Vagina (tissue), 2 donors: ENCODE measurements around the gene BAHCC1.

ENCODE experiments used
- POLR2A ChIP-seq, 2 donors: fragments of 450-650 bp; IDR thresholded peaks; one replicate each; pipeline ENCODE4 v1.6.1; 2017; ENCODE audit warnings: antibody characterized with exemption in 2 of 2, mild to moderate bottlenecking in 2 of 2, moderate library complexity in 2 of 2
- POLR2AphosphoS5 ChIP-seq, 2 donors: sonication (generic); formaldehyde crosslinking; IDR thresholded peaks; one replicate each; pipeline ENCODE4 v1.9.0; 2017; ENCODE audit warnings: antibody characterized with exemption in 2 of 2, mild to moderate bottlenecking in 2 of 2, low read depth in 1 of 2; ENCODE audit not compliant: insufficient read depth in 1 of 2
- TF ChIP-seq, protein P1 (sequence below), 3 experiments: fragments of 450-650 bp in 2 of 3; fragments of 200-600 bp in 1 of 3; sonication (generic) in 1 of 3; IDR thresholded peaks; one replicate each; pipeline ENCODE4 v1.5.1; 2017 to 2019; ENCODE audit warnings: antibody characterized with exemption in 3 of 3, mild to moderate bottlenecking in 2 of 3, moderate library complexity in 2 of 3

DNA sequence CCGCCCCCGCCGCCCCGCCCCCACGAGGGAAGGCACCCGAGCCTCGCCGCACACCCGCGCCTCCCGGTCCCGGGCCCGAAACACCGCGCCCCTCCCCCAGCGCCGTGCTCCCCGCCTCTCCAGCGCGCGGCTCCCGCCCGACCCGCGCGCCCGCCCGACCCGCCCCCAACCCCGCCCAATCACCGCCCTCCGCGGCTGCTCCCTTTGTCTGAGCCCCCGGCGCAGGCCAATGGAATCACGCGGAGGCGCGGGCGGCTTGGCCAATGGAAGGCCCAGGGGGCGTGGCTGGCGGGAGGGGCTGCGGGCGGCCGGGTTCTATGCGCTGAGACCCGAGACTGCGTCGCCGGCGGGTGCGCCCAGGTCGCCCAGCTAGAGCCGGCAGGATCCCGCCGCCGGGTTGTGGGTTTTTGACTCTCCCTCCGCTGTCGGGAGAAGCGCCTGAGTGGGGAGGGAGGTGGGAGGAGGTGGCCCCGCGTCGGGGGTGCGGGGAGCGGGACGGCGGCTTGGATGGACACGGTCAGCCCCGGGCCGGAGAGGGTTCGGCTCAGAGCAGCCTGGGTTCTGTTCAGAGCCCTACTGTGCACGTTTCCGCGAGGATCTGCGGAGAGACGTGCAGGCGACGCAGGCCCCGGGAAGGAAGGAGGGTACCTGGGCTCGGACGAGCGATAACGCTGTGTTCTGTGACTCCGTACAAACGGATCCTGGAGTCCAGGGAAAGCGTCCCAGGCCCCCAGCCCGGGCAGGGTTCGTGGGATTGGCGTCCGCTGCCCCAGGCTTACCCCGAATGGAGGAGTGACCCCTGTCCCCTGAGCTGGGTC lies 49.0 kb upstream of the BAHCC1 start:
- TF ChIP-seq, protein P1, sequence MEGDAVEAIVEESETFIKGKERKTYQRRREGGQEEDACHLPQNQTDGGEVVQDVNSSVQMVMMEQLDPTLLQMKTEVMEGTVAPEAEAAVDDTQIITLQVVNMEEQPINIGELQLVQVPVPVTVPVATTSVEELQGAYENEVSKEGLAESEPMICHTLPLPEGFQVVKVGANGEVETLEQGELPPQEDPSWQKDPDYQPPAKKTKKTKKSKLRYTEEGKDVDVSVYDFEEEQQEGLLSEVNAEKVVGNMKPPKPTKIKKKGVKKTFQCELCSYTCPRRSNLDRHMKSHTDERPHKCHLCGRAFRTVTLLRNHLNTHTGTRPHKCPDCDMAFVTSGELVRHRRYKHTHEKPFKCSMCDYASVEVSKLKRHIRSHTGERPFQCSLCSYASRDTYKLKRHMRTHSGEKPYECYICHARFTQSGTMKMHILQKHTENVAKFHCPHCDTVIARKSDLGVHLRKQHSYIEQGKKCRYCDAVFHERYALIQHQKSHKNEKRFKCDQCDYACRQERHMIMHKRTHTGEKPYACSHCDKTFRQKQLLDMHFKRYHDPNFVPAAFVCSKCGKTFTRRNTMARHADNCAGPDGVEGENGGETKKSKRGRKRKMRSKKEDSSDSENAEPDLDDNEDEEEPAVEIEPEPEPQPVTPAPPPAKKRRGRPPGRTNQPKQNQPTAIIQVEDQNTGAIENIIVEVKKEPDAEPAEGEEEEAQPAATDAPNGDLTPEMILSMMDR (IDR thresholded peaks at IDR 0.05), result no peak
- peak in 1 of 2 donors; percentile 74 for TF ChIP-seq POLR2A (IDR thresholded peaks at IDR 0.05)
- peak in 1 of 2 donors; percentile 89 for TF ChIP-seq POLR2AphosphoS5 (IDR thresholded peaks at IDR 0.05; ENCODE audit: insufficient read depth in 1 of 2, low read depth in 1 of 2)
